A549 (cell line): ENCODE data around the gene LMX1B. TPM values are rescaled to one million over a fixed set of nuclear protein-coding genes. Genes with fewer than 3 reads are reported as not detected.

Source experiments
- ATAC-seq, 2 experiments: fragments of 200-7000 bp in 1 of 2; fragments of >200 bp in 1 of 2; cut with Nextera tagmentation in 1 of 2; cut with Tn5 transposase in 1 of 2; 3 replicates each; pipeline versions ENCODE4 v1.8.0 to v1.9.1; 2018 to 2020; ENCODE audit warnings: mild to moderate bottlenecking in 1 of 2, moderate library complexity in 1 of 2
- CTCF ChIA-PET: fragments of 300-600 bp; sonication (Branson Sonifier 250); formaldehyde crosslinking; extraction: SDS; loops from one replicate; lab custom pipeline; 2021; ENCODE audit warnings: antibody characterized with exemption, inconsistent platforms; lab: Yijun Ruan, JAX
- POLR2A ChIA-PET: fragments of 350-600 bp; formaldehyde crosslinking; extraction: SDS; loops from one replicate; lab custom pipeline; 2021; ENCODE audit warnings: antibody characterized with exemption, inconsistent platforms; lab: Yijun Ruan, JAX
- DNase-seq, 2 experiments: peaks; one replicate each; pipeline versions ENCODE4 v3.0.0 to v3.0.0-alpha.2; 2011 to 2016; ENCODE audit warnings: low read depth in 1 of 2, low spot score in 1 of 2
- FAIRE-seq: peaks from 2 replicates; lab custom pipeline; 2011; peaks lifted over from hg19 to GRCh38; lab: Jason Lieb, UNC
- H3K27ac ChIP-seq, 2 experiments: fragments of >200 bp; sonication (Bioruptor Twin); formaldehyde crosslinking; 3 replicates each; pipeline ENCODE4 v1.5.1; 2016 to 2017
- H3K4me1 ChIP-seq: fragments of >200 bp; sonication (Bioruptor Twin); formaldehyde crosslinking; 3 replicates; pipeline ENCODE4 v1.6.1; 2016
- H3K4me2 ChIP-seq: fragments of >200 bp; sonication (Bioruptor Twin); formaldehyde crosslinking; 3 replicates; pipeline ENCODE4 v1.6.1; 2016
- H3K4me3 ChIP-seq: fragments of >200 bp; sonication (Bioruptor Twin); formaldehyde crosslinking; 3 replicates; pipeline ENCODE4 v1.5.1; 2016
- H3K9me3 ChIP-seq: fragments of >200 bp; sonication (Bioruptor Twin); formaldehyde crosslinking; 3 replicates; pipeline ENCODE4 v1.6.1; 2016
- BHLHE40 ChIP-seq: IDR thresholded peaks from 2 replicates; pipeline ENCODE4 v1.6.1; 2012; ENCODE audit warnings: low read depth, low read length, inconsistent platforms
- CBX2 ChIP-seq: fragments of 200-600 bp; sonication (generic); IDR thresholded peaks from 2 replicates; pipeline ENCODE4 v1.6.1; 2016; ENCODE audit warnings: low read depth, mild to moderate bottlenecking, borderline replicate concordance
- CBX8 ChIP-seq: fragments of 200-600 bp; sonication (generic); IDR thresholded peaks from 2 replicates; pipeline ENCODE4 v1.6.1; 2016
- CEBPB ChIP-seq, 2 experiments: fragments of >200 bp in 1 of 2; sonication (Bioruptor Twin) in 1 of 2; formaldehyde crosslinking in 1 of 2; IDR thresholded peaks; 2 replicates each; pipeline ENCODE4 v1.6.1; 2012 to 2016
- CHD4 ChIP-seq: fragments of 200-600 bp; sonication (generic); IDR thresholded peaks from 2 replicates; pipeline ENCODE4 v1.6.1; 2016; ENCODE audit warnings: antibody characterized with exemption, mild to moderate bottlenecking, borderline replicate concordance
- E2F6 ChIP-seq: IDR thresholded peaks from 2 replicates; pipeline ENCODE4 v1.6.1; 2012; ENCODE audit warnings: low read depth, borderline replicate concordance
- EHMT2 ChIP-seq: fragments of 200-600 bp; sonication (generic); IDR thresholded peaks from 2 replicates; pipeline ENCODE4 v1.6.1; 2016; ENCODE audit warnings: antibody characterized with exemption, low read depth, mild to moderate bottlenecking, moderate library complexity
- EP300 ChIP-seq, 2 experiments: fragments of >200 bp; sonication (Bioruptor Twin); formaldehyde crosslinking; IDR thresholded peaks; 2 replicates in 1 of 2; 3 replicates in 1 of 2; pipeline ENCODE4 v1.6.1; 2016 to 2017
- FOXS1 ChIP-seq: fragments of 250-450 bp; sonication (Bioruptor Pico); IDR thresholded peaks from 2 replicates; pipeline ENCODE4 v1.5.0; 2020; ENCODE audit warnings: mild to moderate bottlenecking, moderate library complexity
- HDAC2 ChIP-seq: fragments of 200-600 bp; sonication (generic); IDR thresholded peaks from 2 replicates; pipeline ENCODE4 v1.6.1; 2016
- HOXB13 ChIP-seq: fragments of 250-450 bp; sonication (Bioruptor Pico); IDR thresholded peaks from 2 replicates; pipeline ENCODE4 v1.5.0; 2020; ENCODE audit warnings: low read depth, mild to moderate bottlenecking, moderate library complexity
- JUN ChIP-seq, 2 experiments: fragments of >200 bp; sonication (Bioruptor Twin); formaldehyde crosslinking; IDR thresholded peaks; 2 replicates in 1 of 2; 3 replicates in 1 of 2; pipeline ENCODE4 v1.6.1; 2016 to 2017
- JUNB ChIP-seq: fragments of >200 bp; sonication (Bioruptor Twin); formaldehyde crosslinking; IDR thresholded peaks from 2 replicates; pipeline ENCODE4 v1.6.1; 2016
- KDM5A ChIP-seq: fragments of 200-600 bp; sonication (generic); IDR thresholded peaks from 2 replicates; pipeline ENCODE4 v1.6.1; 2016; ENCODE audit warnings: antibody characterized with exemption, mild to moderate bottlenecking
- MAFK ChIP-seq: fragments of 450-650 bp; IDR thresholded peaks from 2 replicates; pipeline ENCODE4 v1.6.1; 2014; ENCODE audit not compliant: partially characterized antibody
- NPAS2 ChIP-seq: fragments of 250-450 bp; sonication (Bioruptor Pico); IDR thresholded peaks from 2 replicates; pipeline ENCODE4 v1.8.0; 2022; ENCODE audit warnings: mild to moderate bottlenecking, moderate library complexity, borderline replicate concordance
- PHF8 ChIP-seq: fragments of 200-600 bp; sonication (generic); IDR thresholded peaks from 2 replicates; pipeline ENCODE4 v1.6.1; 2016; ENCODE audit warnings: low read depth, mild to moderate bottlenecking, antibody characterized with exemption, moderate library complexity, borderline replicate concordance
- POLR2A ChIP-seq: IDR thresholded peaks from 2 replicates; pipeline ENCODE4 v1.6.1; 2012; ENCODE audit warnings: mild to moderate bottlenecking, low read length
- REST ChIP-seq: fragments of 200-600 bp; sonication (generic); IDR thresholded peaks from 2 replicates; pipeline ENCODE4 v1.6.1; 2016; ENCODE audit warnings: antibody characterized with exemption, mild to moderate bottlenecking, moderate library complexity
- USF2 ChIP-seq: fragments of 450-650 bp; IDR thresholded peaks from 2 replicates; pipeline ENCODE4 v1.6.1; 2014; ENCODE audit warnings: antibody characterized with exemption
- ZNF302 ChIP-seq: fragments of 250-450 bp; sonication (Bioruptor Pico); IDR thresholded peaks from 2 replicates; pipeline ENCODE4 v1.9.0; 2021; ENCODE audit warnings: inconsistent platforms, mild to moderate bottlenecking, moderate library complexity
- ZSCAN20 ChIP-seq: fragments of 250-450 bp; sonication (Bioruptor Pico); IDR thresholded peaks from 2 replicates; pipeline ENCODE4 v1.8.0; 2022; ENCODE audit warnings: mild to moderate bottlenecking, moderate library complexity
- WGBS: methylation state at CpG from one replicate; pipeline ENCODE4 v1.1.6; 2017; ENCODE audit errors: missing lambda C conversion rate; 5-methylcytosine and 5-hydroxymethylcytosine counted together
- polyA plus RNA-seq, 4 experiments: library from polyadenylated mRNA; depleted of rRNA in 3 of 4; stranded (reverse); fragments of >200 nt; fragmentation: RNase III in 1 of 4; extraction: RNeasy Plus Mini Kit Qiagen cat#74134 plus additional on column Dnase treatment in 1 of 4; gene quantifications; 2 replicates in 3 of 4; 3 replicates in 1 of 4; pipeline ENCODE4 v1.2.3, GENCODE V29; 2011 to 2017
- TF ChIP-seq, protein P1 (sequence below): fragments of 250-450 bp; sonication (Bioruptor Pico); IDR thresholded peaks from 2 replicates; pipeline ENCODE4 v1.5.0; 2020; ENCODE audit warnings: low read depth, mild to moderate bottlenecking, moderate library complexity

Gene LMX1B
- polyA plus RNA-seq, 2 of the 4 experiments (the other 2 are of a cell fraction) = 0.41 to 0.56 TPM

- TF ChIP-seq REST = no peak
- TF ChIP-seq E2F6 = no peak
- TF ChIP-seq CEBPB (IDR thresholded peaks at IDR 0.05) = no peak
- no peak for TF ChIP-seq FOXS1 (CRISPR knock-in tag)
- no peak for TF ChIP-seq JUNB
- TF ChIP-seq ZNF302 (CRISPR knock-in tag) = no peak
- TF ChIP-seq CHD4 = no peak
- no peak for TF ChIP-seq BHLHE40
- TF ChIP-seq, all 56 proteins: peak for 0
These were observed 119.3 kb downstream of the LMX1B start (continued) for GRCh38 chr9:126733005-126733404.

DNA sequence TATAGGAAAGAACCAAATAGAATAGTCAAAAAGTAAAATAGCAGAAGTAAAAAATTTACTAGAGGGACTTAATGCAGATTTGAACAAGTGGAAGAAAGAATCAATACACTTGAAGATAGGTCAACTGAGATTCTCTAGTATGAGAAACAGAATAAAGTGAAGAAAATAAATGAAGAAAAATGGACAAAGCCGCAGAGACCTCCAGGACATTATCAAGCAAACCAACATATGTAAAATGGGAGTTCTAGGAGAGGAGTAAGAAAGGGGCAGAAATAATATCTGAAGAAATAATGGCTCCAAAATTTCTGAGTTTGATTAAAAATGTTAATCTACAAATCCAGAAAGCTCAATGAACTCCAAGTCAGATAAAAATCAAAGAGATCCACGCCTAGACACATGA, 121.1 kb downstream of the LMX1B start:
- WGBS = 20% methylated on average over 2 of the region's 2 CpGs
- TF ChIP-seq CBX8 (no peak), EHMT2 (no peak), HOXB13 (CRISPR knock-in tag) (no peak), ZSCAN20 (CRISPR knock-in tag) (no peak), USF2 (no peak), PHF8 (no peak), NPAS2 (no peak), CBX2 (no peak), MAFK (no peak), E2F6 (no peak), KDM5A (no peak), HDAC2 (no peak), EP300 (IDR thresholded peaks at IDR 0.05) (no peak), POLR2A (no peak), JUN (IDR thresholded peaks at IDR 0.05) (no peak)
- TF ChIP-seq, protein P1, sequence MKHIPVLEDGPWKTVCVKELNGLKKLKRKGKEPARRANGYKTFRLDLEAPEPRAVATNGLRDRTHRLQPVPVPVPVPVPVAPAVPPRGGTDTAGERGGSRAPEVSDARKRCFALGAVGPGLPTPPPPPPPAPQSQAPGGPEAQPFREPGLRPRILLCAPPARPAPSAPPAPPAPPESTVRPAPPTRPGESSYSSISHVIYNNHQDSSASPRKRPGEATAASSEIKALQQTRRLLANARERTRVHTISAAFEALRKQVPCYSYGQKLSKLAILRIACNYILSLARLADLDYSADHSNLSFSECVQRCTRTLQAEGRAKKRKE (CRISPR knock-in tag) = no peak
- Histone ChIP-seq H3K4me1 (no peaks in the 10 kb centered on the region), H3K9me3 (peaks cover 39% of the 10 kb centered on the region), H3K4me2 (no peak overlapping the region), H3K4me3 (no peak overlapping the region), H3K27ac (no peak overlapping the region)
- ChIA-PET CTCF (interaction anchor here (0.8 to 1.5 kb wide), 4 partner anchors 29 to 47 kb away, joined by 3 to 6 read pairs (median 4); no protein-coding TSS in a partner anchor), POLR2A (no interaction called here)
- ATAC-seq (no peak), DNase-seq (no peak), FAIRE-seq (no peak)
